NOMO-1 treated with DMSO at 0.1 percent for 48 hours (cell line): ENCODE data around the gene VAC14.
A peak's percentile ranks its signal among the peaks of the same experiment; 100 is the strongest.

Source experiments
- DNase-seq: peaks from one replicate; lab custom pipeline; 2025; ENCODE audit not compliant: unreplicated experiment; lab: John Stamatoyannopoulos, UW

VAC14 gene

GRCh38 chr16:70665113-70665694 lies 135.8 kb downstream of the VAC14 start:
- DNase-seq = no peak

DNA sequence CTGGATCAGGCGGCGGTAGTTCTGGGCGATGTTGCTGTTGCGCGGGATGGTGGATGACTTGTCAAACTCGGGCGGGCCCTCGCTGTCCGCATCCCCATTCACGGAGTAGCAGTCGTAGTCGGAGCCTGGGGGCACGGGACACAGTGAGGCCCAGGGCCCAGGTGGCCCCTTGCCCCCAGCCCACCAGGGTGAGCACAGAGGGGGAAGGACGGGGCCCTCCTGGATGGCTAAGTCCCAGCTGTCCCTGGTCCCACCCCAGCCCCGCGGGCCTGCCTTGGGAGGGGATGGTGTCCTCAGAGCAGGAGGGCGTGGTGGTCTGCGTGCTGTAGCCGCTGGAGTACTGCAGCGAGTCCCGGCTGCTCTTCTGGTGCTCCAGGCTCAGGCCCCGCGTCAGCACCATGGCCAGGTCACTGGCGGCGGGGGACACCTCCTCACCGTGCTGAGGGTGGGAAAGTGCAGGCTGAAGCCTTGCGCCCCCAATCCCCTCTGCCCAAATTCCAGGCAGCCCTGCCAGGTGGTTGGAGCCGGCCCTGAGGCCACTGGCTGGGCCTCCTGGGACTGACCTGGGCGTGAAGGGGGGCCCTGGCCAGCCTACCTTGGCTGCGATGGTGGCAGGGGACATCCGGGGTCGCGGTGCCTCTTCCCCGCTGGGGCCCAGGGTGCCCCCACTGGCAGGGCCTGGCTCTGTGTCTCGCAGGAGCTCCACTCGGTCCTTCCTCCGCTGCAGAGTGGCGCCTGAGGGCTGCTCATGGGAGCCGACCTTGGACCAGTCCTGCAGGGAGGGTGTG lies 136.4 kb downstream of the VAC14 start:
- no peak for DNase-seq

- no peak for DNase-seq
These were observed 137.2 kb downstream of the VAC14 start for GRCh38 chr16:70663524-70664324.

DNA sequence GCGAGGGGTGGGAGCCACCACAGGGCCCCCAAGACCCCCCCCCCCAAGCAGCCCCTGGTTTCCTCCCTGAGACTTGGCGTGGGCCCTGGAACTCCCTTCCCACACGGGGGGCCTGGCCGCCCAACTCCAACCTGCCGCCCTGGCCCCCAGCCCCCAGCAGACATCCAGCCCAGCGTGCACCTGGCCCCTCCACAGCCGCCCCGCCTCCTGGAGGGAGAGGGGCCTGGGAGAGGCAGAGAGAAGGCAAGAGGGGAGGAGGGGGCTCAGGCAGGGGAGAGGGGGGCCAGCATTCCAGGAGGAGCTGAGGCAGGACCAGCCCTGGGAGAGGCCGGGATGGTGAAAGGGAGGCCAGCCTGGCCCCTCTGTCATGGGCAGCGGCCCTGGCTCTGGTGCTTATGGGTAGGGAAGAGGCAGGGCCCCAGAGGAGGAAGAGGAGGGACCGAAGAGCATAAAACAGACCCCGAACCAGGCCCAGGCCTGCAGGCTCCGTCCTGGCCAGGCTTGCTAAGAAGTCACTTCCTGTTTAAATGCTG lies 137.9 kb downstream of the VAC14 start:
- DNase-seq = no peak

DNA sequence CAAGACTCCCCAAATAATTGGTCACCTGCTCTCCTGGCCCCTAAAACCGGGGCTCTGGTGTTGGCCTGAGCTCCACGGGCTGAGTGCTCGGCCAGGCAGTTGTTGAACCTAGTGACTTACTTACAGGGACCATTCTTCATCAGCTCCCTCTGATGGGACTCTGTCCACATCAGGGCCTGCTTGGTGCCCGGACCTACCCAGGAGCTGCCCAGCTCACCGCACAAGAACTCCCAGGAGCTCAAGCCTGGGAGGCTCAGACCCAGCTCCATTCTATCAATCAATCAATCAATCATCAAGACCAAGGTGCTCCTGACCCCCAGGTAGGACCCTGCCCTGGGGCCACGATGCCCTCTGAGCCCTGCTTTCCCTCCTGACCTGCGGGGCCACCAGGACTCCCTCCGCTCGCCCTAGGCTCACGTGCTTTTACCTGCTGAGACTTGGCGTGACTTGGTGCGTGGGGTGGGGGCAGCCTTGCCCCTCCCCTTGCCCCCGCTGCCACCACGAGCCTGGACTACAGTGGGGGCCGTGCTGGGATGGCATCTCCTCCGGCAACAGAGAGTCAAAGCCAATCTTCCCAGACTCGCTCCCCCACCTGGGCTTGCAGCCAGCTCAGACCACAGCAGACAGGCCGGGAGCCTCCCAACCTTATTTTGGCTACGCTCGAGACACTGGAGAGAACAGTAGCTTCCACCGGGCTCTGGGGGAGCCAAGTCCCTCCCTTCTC lies 138.9 kb downstream of the VAC14 start:
- DNase-seq = no peak

DNA sequence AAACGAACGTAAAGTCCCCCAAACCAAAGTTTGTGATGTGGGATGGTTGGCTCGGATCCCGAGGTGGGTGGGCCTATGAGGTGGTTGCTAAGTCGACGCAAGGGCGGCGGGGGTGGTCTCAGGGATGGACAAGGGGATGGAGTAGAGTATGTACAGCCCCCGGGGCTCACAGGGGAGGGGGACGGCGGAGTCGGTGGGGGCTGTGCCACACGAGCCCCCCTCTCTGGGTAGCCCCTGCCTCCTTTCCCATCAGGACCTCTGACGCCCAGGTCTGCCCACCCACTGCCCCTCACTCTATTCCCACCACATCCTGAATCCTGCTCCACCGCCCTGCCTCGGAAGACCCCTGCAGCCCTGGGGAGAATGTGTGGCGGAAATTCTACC lies 139.4 kb downstream of the VAC14 start:
- no peak for DNase-seq

DNA sequence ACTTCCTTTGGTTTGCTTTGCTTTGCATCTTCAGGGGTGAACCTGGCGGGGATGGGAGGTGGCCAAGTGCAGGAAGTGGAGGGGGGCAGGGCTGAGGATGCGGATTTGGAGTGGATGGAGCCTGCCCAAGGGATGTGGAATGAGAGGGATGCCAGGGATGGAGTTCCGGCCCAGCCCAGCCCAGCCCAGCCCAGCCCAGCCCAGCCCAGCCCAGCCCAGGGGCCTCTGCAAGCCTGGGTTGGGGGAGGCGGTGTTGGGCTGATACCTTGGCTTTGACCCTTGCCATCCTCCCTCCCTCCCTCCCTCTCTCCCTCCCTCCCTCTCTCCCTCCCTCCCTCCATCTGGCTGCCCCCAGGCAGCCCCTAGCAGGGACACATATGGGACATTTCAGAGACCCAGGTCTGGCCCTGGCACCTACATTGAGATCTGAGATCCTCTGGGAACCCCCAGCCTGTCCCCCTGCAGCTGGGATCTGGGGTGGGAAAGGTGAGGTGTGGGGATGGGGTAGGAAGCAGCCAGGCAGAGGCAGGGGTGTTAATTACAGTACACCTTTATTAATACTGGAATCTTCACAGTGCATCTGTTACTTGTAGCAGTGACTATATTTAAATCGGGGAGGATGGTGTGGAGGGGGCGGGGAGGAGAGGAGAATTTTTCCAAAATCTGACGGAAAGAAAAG lies 140.1 kb downstream of the VAC14 start:
- no peak for DNase-seq

GRCh38 chr16:70659953-70660671 lies 140.8 kb downstream of the VAC14 start:
- DNase-seq = no peak

DNA sequence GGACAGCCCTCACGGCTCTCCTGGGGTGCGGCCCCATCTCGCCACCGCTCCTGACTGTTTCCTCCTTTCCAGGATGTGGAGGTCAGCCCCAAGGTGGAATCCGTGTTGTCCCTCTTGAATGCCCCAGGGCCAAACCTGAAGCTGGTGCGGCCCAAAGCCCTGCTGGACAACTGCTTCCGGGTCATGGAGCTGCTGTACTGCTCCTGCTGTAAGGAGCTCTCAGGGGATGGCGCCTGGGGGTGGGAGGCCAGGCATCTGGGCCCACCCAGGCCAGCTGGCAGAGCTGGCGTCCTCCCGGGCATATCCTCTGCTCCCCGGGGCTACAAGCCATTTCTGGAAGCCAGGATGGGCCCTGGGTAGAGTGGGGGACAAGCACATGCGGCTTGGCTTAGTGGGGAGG lies 141.4 kb downstream of the VAC14 start:
- no peak for DNase-seq

- DNase-seq = no peak
These were observed 142.0 kb downstream of the VAC14 start for GRCh38 chr16:70658921-70659320.

- no peak for DNase-seq
These were observed 143.0 kb downstream of the VAC14 start for GRCh38 chr16:70657956-70658355.

DNA sequence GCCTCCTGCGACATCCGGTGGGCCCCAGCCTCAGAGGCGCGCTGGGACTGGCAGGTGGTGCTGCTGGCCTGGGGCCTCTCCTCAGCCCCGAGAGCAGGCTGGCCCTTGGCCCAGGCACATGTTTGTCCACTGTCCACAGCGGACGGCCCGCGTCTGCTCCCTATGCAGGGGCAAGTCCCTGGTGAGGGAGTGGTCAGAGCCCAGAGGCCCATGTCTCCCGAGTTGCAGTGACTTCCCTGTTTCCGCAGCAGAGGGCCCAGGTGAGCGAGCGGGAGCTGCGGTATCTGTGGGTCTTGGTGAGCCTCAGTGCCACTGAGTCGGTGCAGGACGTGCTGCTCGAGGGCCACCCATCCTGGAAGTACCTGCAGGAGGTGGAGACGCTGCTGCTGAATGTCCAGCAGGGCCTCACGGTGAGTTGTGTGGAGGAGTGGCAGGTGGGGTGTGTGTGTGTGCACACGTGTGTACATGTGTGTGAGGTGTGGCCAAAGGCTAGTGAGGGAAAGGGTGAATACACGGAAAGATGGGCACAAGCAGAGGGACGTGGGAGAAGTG lies 144.2 kb downstream of the VAC14 start:
- no peak for DNase-seq

- DNase-seq = no peak
These were observed 144.8 kb downstream of the VAC14 start for GRCh38 chr16:70656065-70656711.

DNA sequence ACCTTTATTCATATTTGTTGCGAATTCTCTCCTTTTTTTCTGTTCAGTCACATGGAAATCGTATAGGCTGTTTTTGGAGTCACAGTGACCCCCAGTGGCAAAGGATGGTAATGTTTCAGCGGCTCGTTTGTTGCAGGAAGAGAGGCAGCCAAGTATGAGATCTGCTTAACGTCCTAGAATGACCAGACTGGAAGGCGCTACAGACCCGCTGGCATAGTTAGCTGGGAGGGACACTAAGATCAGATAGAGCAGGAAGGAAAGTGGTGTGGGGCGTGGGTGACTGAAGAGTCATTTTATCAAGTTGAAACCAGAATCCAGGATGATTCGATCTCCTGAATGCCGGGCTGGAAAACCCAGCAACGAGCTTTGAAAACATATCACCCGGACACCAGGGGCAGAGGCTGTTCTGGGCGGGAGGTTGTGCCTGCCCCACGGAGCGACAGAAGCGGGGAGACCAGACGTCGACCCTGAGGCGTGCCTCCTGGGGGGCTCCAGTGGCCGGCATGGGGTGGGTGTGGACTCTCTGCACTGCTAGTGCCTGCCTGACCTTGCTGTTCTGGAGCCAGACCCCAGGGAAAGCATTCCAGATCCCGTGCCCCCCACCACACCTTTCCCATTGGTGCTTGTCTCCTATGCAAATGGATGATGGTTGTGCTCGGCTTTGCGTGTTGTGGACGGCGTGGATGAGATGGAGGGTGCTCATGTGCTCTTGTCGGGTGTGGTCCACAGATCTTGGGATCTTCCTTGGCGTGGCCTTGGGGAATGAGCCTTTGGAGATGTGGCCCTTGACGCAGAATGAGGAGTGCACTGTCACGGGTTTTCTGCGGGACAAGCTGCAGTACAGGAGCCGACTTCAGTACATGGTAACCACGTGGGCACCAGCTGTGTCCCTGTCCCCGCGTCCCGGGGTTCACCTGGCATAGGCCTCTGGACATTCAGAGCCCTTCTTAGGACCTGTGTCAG lies 146.9 kb downstream of the VAC14 start:
- peak; percentile 80 for DNase-seq

- no peak for DNase-seq
These were observed 147.6 kb downstream of the VAC14 start for GRCh38 chr16:70653406-70653805.

DNA sequence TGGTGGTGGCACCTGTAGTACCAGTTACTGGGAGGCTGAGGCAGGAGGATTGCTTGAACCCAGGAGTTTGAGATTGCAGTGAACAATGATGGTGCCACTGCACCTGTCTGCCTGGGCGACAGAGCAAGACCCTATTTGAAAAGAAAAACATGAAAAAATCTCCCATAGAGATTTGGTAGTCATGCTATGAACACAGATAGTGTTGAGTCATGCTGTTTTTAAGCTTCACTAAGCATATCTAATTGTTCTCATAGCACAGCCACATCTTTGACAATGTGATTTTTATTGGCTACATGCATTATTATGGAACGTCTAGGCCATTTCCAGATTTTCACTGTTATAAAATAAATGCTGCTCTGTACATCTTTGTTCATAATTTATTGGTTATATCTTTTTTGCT lies 148.6 kb downstream of the VAC14 start:
- DNase-seq = no peak

GRCh38 chr16:70651524-70651923 lies 149.4 kb downstream of the VAC14 start:
- DNase-seq = no peak

GRCh38 chr16:70650216-70650615 lies 150.7 kb downstream of the VAC14 start:
- no peak for DNase-seq
